ENCODE results near the gene PPP2R1A.

- no peak for TF ChIP-seq CTCF (IDR thresholded peaks at IDR 0.05; ENCODE audit: low read depth, low read length, missing input control)
- TF ChIP-seq TAF1 (conservative IDR thresholded peaks at IDR 0.05): no peak
- no peak for TF ChIP-seq GABPA (IDR thresholded peaks at IDR 0.05 in 1 of 2, conservative IDR thresholded peaks at IDR 0.05 in 1 of 2)
- no peak for TF ChIP-seq MAX (IDR thresholded peaks at IDR 0.05)
- TF ChIP-seq REST (IDR thresholded peaks at IDR 0.05): no peak
- TF ChIP-seq RAD21 (IDR thresholded peaks at IDR 0.05): no peak
- TF ChIP-seq FOXA1 (IDR thresholded peaks at IDR 0.05): no peak
- no peak for TF ChIP-seq YY1 (IDR thresholded peaks at IDR 0.05)
- TF ChIP-seq RXRA (IDR thresholded peaks at IDR 0.05): no peak
- TF ChIP-seq ZBTB33 (IDR thresholded peaks at IDR 0.05): no peak
- TF ChIP-seq SP1 (IDR thresholded peaks at IDR 0.05): no peak
Observed at GRCh38 chr19:52211203-52211602, 21.4 kb downstream of the PPP2R1A start.
